ENCODE results near the gene CNIH1.

The CNIH1 gene

DNA sequence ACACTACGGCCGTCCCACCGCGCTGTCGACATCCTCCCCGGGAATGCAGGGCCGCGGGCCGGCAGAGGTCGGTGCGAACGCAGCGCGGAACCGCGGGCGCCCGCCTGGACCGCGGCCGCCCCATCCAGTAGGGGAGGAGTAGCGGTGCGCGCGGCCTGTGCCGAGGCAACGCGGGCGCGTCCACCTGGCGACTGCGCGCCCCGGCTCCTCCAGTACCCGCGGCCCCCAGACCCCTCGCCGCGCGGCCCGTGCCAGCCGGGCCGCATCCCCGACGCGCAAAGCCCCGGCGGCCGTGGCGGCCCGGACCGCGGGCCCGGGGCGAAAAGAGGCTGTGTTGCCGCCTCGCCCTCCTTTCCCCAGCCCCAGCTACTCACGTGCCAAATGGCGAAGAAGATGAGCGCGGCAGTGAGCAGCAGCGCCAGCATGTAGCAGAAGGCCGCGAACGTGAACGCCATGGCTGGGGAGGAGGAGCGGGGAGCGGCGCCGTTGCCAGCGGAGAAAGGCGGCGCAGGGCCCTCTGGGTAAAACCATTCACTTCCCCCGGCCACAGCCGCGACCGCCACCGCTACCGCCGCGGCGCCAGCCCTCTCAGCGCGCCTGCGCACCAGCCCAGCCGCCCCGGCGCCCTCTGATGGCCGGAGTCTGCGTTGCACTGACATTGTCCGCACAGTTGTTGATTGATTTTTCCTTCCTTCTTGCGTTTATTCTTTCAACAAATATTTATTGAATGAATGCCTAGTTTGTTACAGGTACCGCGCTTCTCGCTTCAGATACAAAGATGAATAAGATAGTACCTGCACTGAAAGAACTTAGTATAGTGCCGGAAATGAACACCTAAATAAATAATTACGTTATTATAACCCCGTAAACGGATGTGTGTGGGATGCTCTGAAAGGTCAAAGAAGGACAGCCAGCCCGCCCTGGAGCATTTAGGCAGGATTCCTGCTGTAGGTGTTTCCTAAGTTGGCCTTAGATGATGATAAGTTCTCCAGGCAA is at the start of gene CNIH1:
Gene CNIH1 (minus strand): TSS at position 502 of the 996 bp plus-strand sequence. CDS start 47 bp downstream, at position 455.
- peak; percentile 93 for DNase-seq

DNA sequence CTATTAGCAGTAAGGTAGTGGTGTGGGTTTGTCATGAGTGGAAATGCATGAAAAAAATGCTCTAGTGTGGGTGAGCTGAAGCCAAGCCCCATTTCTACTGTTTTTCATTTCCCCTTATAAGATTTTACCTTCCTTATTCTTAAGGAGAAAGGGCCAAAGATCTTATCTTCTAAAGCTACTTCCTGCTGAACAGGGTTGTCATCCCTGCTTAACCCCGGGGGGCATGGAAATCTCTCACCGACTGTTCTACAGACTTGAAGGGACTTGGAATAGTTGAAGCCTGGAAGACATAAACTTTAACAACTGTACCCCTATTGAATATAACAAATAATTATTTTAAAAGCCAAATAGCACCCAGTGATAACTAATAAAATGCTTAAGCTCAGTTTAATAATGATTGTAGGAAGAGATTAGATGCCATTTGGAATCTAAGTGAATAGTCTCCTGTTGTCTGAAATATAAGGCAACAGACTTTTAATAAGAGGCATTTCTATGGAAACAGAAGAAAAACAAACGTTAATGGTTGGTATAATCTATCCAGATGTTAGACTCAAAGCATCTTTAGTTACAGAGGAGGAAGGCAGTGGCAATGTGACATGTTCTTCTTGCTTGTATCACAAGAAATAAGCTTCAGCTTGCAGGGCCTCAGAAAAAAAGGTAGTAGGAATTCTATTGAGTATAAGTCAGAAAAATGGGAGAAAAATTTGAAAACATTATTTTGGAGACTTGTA is 49.4 kb upstream of the CNIH1 start:
- DNase-seq, result no peak

DNA sequence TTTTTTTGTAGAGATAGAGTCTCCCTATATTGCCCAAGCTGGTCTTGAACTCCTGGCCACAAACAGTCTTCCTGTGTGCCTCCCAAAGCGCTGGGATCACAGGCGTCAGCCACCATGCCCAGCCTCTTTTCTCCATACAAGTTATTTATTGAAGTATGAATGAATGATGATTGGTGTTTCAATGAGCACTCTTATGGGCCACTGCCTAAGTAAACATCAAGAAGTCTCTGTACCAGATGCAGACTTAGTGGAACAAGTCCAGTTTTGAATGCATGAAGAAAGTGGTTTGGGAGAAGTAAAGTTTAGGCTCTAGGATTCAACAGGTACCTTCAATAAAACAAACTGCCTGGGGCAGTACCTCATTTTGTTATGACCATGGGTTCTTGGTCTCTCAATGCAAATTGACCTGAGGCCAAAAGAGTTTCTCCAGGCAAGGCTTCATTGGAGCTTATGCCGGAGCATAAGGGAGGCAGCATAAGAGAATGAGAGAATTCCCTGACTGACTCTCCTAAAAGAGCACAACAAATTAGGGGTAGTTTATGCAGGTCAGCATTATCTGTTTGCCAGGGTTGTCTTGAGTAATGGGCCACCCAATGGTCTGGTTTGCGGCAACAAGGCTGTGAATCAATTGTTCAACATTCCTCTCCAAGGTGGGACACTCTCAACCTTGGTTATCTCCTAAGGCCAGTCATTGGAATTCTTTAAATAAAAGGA is 48.7 kb upstream of the CNIH1 start:
- no peak for DNase-seq

DNA sequence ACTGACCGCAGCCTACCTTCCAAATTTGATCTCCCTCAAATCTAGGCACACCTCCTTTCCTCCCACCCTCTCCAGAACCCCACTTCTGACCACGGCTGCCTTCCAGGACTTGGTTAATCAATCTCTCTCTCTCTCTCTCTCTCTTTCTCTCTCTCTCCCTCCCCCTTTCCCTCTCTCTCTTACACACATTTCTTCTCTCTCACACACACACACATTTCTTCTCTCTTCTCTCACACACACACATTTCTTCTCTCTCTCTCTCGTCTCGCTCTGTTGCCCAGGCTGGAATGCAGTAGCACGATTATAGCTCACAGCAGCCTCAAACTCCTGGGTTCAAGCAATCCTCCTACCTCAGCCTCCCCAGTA is 48.1 kb upstream of the CNIH1 start:
- no peak for DNase-seq

DNA sequence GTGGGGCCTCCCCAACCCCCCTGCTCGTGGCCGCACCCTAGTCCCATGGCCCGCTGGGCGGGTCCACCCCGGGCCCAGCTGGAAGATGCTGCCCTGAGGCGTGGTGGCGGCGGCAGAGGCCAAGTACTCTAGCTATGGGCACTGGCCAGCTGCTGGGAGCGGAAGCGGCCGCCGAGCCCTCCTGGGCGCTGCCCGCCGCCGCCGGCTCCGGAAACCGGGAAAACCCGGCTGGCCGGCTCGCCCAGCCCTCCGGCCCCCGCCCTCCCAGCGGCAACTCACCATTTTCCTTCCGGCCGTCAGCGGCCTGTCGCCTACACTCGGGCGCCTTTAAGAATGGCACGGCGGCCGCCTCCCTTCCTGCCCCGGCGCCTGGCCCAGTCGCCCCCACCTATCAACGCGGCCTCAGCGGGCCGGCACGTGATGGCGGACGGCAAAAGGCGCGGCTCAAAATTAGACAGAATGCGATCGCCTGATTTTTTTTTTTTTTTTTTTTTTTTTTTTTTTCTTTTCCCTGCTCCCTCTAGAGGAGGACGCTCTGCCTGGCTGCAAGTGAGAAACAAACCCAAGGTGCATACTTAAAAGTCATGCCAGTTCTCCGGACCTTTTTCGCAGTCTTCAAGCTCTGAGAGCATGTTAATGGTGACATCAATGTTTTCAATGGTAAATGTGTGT is 47.6 kb upstream of the CNIH1 start, which contains the start of gene GMFB:
Gene GMFB (minus strand): TSS at position 335 of the 672 bp plus-strand sequence. CDS start 53 bp downstream, at position 282.
- DNase-seq, result peak; percentile 91

DNA sequence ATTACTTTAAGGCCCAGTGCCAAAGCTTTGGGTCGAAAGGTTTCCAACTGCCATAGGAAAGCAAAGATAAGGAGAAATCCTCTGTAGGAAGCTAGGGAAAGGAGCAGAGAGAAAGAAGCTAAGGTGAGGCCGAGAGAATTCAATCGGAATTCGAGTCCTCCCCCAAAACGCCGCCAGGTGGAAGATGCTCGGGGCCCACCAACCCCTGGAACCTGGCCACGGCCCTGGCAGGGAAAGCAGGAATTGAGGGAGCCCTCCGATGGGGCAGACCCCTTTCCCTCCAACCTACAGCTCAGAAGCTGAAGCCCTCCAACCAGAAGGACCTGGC is 47.1 kb upstream of the CNIH1 start:
- no peak for DNase-seq

DNA sequence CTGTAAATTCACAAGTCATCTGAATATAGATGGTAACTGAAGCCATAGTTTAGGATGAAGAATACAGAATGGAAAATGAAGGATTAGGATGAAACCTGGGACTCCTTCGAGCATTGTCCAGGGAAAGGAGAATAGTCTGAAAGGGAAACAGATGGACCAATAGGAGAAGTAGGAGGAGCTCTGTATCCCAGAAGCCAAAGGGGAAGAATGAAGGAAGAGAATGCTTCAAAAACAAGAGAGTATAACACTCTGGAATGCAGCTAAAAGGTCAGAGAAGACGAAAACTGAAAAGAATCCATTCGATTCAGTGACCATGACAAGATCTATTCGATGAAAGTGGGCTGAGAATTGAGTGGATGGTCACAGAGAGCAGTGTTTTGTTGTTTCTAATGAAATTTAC is 46.6 kb upstream of the CNIH1 start:
- DNase-seq, result no peak

DNA sequence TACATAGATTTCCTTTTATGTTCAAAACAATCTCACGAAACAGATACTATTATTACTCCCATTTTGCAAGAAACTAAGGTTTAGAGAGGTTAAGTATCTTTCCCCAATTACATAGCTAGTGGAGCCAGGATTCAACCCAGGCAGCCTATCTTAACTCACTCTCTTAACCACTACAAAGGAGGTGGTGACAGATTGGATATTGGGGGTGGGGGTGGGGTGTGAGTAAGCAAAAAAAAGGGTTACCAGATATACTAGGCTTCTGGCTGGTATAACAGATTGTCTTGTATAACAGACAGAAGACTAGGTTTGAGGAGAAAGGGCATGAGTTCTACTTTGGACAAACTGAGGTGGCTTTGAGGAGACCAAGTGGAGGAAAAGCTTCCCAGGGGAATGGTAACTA is 45.5 kb upstream of the CNIH1 start:
- DNase-seq, result no peak

DNA sequence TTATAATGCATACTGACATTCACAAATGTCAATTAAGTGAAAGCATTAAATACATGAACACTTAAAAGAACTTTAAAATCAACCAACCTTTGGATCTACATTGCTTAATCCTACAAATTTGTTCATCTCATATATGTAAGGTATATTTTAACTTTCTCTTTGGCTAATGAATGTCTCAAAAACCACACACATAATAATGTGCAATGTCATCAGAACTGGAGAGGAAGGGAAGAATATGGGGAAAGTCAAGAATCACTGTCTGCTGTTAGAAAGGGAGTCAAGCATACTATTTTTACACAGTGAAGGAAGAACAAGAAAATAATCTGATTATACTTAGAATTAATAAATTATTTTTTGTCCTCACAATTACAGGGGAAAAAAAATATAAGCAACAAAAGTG is 42.7 kb upstream of the CNIH1 start:
- no peak for DNase-seq

DNA sequence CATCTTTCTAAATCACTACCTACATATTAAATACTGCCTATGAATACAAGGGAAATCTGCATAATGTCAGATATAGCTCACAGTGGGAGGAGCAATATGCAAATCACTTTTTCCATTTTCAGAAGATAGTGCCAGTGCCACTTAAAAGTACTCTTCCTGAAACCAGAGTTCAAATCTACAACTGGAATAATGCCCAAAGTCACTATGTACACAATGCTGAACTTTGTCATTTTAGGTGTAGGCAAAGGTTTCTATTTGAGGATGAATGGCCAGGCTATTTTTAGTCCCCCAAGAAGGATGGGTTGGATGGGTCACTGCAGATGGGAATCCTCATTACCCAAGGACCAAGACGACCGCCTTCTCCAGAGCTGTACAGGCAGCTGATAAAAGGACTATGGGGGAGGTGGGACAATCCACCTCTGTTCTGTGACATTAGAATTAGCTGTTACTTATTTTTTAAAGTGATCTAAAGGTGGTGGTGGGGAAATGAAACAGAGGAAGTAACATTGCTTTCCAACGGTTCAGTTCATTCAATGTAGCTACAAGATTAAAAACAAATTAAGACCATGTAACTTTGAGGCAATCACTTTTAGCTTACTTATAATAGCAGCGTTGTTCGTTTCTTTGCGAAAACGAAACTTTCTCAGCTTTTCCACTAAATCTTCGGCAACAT is 42.0 kb upstream of the CNIH1 start:
- no peak for DNase-seq

DNA sequence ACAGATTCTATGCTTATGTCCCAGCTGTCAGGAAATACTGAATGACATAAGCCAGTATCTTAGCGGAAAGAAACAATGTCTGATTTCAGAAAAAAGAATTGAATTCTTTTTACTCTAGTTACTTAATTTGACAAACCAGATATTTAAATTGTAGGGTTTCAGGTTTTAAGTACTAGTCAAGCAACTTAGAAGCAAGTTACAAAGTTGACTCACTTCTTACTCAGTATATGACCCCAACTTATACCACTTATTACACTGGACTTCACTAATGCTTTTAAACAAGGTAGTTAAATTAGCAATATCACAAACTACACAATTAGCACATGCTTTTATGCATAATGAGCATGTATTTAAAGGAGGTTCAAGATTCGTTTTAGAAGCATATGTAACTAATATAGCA is 40.5 kb upstream of the CNIH1 start:
- no peak for DNase-seq

DNA sequence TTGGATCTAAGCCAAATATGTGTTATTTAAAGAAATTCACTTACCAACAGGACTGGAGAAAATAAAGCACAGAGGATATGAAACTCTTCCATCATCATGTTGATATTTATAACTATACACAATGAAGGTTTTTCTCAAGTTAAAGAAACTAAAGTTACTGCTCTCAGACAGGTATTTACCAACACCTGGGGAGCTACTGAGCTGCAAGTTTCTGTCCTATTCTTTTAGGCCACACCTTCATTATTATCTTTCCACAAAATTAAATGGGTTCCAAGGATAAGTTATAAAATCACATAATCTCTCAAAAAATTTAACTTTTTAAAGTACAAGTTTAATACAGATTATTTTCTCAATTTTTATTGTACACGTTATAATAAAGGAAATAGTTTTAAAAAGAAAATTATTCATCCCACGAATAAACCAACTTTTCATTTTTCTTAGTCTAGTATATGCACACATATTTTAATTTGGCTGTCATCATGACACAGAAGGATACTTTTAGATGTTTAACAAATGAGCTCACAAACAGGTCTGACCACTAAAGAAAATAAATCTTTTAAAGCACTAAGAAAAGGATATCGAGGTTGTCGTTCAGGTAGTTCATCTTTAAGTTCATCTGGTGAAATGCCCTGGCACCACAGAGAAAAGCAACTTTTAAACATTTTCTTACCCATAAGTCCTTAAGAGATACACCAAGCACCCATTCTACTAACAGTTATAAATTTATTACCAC is 39.8 kb upstream of the CNIH1 start:
- DNase-seq, result no peak

DNA sequence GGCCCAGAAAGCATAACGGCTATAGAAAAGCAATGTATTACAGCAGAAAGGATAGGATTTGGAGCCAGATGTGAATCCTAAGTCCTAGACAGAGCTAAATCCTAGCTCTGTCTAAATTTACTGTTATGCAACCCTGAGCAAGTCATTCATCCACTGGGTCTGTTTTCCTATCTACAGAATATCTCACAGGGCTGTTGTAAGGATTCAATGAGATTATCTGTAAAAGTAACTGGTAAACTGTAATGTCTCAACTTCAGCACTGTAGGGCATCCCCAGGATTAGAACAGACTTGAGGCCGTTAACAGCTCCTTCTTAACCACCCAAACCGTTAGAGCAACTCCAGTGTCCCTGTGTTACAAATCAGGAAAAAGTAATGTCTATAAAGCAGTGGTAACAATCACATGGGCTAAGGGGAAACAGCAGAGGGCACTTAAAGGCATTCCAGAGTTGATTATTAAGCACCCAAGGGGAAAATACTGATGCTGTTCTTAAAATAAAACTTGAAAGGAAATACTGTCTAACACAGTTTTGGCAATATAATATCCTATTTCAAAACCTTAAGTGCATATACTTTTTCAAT is 37.6 kb upstream of the CNIH1 start:
- no peak for DNase-seq

DNA sequence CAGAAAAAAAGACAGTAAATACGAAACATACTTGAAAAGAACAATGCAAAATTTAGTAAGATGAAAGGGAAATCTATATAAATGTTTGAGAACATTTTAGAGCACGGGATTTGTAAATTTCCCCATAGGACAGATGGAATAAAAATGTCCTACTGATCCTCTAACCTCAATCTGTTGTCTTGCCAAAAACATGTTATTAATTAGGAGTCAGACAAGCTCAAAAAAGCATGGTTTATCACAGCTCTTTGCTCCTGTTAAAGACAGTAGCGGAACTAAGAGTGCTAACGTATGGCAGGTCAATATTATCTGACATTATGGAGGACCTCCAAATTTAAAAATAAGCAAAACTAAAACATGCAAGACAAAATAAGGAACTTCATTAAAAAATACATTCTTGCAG is 34.7 kb upstream of the CNIH1 start:
- no peak for DNase-seq

DNA sequence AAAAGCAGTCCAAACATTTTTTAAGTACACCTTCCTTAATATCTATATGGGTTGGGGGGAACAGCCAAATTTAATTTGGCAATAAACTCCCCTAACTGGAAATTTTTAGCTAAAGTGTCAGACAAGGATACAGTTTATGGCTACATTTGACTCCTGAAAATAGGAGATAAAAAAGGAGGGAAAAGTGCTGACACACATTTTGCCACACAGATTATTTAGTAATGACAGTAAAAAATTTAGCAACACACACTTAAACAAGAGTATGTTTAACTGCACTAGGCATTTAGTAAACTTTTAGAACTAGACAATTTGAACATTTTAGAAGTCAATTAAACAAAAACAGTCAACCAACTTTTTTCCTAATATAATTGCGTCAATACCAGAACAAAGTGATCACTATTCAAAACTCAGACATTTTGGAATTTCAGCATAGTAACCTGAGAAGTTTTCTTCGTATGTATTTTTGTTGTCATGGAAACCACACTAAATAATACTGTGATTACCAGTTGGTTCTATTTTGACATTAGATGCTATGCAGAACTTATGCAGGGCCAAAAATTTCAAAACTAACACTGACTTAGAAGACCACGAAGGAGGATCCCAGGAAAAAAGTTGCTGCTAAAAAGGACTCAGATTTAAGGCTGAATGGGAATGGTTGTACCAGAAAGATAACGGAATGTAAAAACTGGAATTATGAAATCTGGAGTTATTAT is 34.2 kb upstream of the CNIH1 start:
- DNase-seq, result no peak

DNA sequence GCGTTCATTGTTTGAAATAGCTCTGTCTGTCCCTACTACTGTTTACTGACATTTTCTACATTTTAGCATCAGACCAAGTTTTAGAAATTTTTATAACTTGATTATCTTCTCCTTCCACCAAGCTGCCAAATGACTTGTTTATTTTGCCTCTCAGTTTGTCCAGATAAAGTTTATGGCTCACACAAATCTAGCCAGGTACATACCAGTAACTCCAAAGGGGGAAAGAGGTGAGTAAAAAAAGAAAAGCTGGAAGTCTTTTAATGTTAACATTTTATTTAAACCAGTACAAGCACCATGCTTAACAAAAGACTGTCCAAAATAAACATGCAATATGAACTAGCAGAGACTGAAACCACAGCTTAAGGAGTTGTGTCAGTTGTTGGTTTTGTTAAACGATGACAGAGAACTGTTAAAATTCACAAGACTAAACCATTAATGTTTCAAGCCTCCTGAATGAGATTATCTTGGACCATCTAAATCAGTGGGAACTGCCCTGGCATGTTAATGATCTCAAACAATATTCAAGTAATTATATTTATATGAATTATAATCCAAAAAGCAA is 33.1 kb upstream of the CNIH1 start:
- no peak for DNase-seq

DNA sequence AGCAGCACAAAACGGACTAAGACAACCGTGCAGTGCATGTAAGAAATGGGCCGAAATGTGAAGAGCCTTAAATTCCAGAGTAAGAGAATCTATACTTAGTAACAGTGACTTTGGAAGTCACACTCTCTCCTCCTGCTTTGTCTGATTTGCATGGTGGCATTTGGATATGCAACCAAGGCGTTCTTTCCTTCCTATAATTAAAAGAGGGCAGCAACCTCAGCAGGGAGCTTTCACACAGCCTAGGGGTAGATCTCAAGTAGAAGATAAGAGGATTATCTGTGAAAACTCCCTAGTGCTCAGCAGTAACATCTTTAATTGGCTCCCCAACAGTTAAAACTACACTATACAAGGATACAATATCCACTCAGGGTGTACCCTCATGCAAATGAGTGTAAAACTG is 31.1 kb upstream of the CNIH1 start:
- DNase-seq, result no peak

DNA sequence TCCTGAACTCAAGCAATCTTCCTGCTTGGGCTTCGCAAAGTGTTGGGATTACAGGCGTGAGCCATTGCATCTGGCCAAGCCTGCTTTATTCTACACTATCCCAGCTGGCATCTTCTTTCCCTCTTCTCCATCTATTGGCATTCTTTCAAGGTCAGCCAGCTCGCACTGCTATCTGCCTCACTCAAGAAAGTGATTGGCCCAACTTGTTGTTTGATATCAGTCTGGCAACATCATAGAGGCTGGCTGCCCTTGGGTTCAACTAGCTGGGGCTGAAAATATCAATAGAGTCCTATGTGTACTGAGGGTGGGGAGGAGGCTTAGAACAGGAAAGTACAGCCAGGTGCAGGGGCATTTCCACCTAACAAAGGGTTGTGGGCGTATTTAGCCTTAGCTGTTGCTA is 30.5 kb upstream of the CNIH1 start:
- DNase-seq, result no peak

DNA sequence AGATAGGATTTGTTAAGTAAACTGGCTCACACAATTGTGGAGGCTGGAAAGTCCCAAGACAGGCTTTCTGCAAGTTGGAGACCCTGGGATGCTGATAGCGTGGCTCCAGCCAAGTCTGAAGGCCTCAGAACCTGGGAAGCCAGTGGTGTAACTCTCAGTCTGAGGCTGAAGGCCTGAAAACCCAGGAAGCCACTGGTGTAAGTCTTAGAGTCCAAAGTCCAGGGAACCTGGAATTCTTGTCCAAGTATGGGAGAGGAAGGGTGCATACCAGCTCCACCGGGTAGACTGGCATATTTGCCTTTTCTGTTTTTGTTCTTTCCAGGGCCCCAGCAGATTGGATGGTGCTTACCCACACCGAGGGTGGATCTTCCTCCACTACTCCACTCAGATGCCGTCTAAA is 29.5 kb upstream of the CNIH1 start:
- DNase-seq, result no peak

DNA sequence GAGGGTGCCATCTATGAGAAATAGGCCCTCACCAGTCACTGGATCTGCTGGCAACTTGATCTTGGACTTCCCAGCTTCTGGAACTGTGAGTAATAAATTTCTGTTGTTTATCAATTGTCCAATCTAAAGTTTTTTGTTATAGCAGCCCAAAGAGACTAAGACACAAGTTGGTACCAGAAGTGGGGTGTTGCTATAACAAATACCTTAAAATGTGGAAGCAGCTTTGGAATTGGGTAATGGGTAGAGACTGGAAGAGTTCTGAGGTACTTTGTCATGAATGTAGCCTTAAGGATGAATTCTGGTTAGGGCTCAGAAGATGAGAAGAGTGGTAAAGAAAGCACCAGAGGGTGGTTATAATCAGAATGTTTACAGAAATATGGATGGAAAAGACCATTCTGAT is 26.1 kb upstream of the CNIH1 start:
- no peak for DNase-seq

All from activated naive CD4-positive, alpha-beta T cell treated with Interleukin-2 at 50 U/mL for 16 hours (primary cell).